ENCODE data around the gene TECPR2.

TECPR2 gene

DNA sequence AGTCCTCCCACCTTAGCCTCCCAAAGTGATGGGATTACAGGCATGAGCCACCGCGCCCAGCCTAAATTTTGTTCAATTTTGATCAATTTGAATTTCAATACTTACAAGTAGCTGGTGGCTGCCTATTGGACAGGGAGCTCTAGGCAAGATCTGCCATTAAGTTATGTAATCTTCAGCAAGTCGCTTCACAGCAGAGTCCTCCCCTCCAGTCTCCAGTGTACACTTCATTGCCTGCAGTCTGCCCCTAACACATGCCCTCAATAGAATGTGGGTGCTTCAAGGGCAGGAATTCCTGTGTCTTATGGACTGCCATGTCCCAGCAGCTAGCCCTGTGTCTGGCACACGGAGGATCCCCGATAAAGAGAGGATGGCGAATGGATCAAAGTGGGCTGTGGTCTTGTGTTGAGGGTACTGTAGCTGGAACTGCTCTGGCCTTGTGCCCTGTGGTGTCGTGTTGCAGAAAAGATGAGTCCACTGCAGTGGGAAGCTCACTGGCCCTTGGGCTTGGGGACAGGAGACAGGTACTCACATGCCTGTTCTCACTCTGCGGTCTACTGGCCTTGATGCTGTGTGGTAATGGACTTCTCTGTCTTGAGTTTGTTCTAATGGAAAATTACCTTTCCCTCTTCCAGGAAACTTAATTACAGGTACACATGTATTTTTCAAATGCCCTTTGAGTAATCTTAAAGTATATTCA, 67.6 kb downstream of the TECPR2 start:
- DNase-seq = no peak

DNA sequence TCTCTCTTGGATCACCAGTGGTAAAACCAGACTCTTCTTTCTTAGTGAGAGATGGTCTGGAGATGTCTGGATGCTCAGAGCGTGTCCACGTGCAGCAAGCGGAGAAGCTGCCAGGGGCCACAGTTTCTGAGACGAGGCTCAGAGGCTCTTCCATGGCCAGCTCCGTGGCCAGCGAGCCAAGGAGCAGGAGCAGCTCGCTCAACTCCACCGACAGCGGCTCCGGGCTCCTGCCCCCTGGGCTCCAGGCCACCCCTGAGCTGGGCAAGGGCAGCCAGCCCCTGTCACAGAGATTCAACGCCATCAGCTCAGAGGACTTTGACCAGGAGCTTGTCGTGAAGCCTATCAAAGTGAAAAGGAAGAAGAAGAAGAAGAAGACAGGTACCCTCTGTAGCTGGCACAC, 69.0 kb downstream of the TECPR2 start:
- no peak for DNase-seq

DNA sequence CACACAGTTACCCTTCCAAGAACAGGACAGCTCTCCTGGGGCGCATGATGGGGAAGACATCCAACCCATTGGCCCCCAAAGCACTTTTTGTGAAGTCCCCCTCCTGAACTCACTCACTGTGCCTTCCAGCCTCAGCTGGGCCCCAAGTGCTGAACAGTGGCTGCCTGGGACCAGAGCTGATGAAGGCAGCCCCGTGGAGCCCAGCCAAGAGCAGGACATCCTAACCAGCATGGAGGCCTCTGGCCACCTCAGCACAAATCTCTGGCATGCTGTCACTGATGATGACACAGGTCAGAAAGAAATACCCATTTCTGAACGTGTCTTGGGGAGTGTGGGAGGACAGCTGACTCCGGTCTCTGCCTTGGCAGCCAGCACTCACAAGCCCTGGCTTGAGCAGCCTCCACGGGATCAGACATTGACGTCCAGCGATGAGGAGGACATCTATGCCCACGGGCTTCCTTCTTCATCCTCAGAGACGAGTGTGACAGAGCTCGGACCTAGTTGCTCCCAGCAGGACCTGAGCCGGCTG, 72.0 kb downstream of the TECPR2 start:
- DNase-seq = no peak

DNA sequence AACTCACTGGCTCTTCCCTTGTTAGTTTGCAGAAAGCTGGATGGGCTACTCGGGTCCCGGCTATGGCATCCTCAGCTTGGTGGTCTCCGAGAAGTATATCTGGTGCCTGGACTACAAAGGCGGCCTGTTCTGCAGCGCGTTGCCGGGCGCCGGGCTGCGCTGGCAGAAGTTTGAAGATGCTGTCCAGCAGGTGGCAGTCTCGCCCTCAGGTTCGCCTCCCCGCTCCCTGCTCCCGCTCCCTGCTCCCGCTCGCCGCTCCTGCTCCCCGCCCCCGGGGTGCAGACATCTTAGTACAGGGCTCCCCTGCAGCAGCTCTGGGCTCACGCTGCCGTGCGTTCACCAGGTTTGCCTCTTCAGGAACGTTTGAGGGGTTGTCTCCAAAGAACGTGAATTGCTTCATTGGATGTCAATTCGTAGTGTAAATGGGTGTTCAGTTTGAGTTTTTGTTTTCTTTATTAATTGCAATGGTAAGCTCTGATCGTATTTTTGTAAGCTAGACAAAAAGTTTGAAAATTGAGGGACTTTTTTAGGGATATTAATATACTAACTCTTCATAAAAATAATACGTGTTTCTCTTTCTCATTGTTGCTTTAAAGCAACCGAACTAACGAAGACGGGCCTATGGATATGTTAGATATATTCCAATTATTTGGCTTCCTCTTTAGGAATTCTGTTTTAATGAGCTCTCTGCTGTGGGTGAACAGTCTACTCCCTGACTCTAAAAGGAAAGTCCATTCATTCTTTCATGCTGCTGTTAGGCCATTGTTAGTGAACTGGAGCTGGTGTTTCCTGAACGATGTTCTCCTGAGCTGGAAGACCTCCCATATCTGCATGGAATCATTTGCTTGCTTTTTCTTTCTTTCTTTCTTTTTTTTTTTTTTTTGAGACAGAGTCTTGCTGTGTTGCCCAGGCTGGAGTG, 75.5 kb downstream of the TECPR2 start:
- peak; percentile 60 for DNase-seq

DNA sequence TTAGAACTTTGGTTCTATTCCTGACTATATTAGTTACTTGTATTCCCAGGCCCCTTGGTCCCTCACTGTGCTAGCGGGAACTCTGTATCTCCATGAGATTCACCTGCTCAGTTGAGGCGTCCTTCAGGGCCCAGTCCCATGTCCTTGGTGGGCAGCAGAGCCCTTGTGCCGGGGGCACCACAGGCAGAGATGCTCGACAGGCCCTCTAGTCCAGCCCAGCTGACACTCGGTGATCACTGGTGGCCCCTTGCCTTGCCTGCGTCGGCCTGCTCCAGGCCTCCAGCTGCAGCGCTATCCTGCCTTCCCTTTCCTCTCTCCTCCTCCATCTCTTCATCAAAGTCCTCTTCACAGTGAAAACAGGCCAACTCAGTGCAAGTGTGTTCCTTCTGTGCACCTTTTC, 76.8 kb downstream of the TECPR2 start:
- DNase-seq = no peak

DNA sequence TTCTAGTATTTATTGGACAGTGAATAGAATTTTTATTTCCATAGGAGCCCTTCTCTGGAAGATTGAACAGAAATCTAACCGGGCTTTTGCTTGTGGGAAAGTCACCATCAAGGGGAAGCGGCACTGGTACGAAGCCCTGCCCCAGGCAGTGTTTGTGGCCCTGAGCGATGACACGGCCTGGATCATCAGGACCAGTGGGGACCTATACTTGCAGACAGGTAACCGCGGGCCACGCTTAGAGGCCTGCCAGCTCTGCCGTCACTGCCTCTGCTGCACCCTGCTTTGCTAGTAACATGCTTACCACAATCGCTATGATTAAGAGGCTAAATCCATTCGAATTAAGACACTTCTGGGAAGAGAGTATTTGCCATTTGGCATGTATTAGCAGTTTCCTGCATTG, 77.7 kb downstream of the TECPR2 start:
- DNase-seq = no peak

DNA sequence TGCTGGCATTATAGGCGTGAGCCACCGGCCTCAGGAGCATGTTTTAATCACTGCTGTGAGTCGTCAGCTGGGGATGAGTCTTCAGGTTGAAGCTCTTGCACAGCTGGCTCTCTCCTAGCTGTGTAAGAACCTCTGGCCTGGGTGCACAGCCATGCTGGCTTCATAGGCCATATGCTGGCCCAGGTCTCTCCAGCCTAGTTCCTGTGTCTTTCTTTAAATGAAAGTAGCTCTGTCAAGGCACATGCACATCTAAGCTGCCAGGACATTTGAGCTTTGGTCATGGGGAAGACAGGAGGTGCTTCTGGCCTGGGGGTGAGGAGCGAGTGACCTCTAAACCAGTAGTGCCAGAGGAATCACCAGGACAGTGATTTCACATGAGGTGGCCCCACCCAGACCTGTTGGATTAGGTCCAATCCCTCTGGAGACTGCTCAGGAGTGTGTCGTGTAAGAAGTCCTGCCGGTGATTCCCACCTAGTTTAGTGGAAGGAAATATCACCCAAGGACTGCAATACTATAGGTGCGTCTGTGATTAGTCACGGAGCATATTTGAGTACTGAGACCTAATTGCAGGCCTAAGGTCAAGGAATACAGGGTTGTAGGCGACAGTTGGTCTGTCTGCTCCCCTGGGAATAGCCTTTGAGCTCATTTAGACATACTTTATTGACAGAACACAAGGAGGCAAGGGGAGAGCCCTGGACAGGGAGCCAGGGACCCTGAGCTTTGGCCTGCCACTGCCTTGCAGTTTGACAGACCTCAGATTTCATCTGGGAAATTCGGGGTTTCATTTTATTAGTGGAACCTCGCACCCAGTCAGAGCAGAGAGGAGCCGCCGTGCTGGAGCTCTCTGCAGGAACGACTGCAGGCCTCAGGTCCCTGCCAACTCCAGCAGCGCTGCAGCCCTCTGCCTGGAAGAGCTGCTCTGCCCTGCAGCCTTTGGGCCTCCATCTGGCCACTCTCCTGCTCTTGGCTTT, 79.8 kb downstream of the TECPR2 start:
- no peak for DNase-seq

DNA sequence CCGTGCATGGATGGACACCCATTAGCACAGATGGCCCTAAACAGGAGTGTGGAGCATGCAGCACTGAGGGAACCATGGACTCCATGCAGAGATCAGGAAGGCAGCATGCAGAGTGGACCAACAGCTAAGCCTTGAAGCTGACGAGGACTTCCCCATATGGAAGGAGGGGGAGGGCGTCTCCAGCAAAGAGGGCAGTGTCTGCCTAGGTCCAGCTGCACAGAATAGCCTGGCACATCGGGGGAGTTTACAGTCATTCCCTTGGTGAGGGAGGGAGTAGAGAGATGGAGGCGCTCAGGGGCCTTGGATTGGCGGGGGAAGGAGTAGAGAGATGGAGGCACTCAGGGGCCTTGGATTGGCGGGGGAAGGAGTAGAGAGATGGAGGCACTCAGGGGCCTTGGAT, 82.3 kb downstream of the TECPR2 start:
- no peak for DNase-seq

DNA sequence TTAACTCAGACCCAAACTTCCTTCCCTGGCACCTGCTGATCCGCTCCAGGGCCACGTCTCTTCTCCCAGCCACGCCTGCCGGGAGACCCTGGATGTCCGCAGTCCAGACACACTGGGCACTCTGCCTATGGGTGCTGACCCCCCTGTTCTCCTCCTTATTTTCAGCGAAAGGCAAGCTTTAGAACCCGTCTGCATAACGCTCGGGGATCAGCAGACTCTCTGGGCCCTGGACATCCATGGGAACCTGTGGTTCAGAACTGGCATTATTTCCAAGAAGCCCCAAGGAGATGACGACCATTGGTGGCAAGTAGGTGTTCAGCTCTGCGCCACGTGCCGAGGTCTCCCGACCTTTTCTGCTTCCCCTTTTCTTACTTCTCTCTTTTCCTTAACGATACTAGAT, 82.9 kb downstream of the TECPR2 start:
- DNase-seq = no peak

DNA sequence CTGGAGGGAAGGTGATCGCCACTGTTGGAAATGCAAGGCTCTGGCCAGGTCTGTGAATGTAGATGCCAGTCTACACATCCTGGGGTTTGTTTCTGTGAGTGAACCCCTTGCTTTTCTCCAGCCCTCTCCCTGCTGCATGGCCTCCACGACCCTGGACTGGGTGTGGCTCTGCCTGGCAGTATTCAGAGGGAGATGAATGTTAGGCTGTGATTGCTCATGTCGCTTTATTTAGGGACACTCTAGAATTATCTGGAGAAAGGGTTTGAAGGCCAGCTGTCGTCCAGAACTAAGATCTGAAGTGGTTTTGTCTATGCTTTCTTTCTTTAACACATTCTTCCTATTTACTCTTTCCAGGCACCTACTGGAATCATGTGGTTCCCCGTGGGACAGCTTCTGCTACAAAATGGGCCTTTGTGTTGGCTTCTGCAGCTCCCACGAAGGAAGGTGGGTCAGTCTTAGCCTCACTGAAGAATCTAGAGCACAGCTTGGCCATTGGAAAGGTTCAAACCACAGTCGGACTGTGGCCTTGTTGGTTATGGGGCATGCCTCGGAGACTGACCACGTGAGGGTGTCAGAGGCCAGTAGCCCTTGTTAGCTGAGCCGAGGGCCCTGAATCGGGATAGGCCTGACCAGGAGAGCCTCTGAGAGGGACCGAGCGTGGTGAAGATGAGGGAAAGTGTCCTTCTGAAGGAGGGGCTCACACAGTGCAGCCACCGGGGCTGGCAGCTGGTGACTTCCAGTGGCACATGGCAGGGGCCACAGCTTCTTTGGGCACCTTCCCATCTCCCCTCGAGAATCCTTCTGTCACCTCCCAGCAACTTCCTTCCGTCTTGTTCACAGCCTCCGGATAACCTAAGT, 87.7 kb downstream of the TECPR2 start:
- no peak for DNase-seq

DNA sequence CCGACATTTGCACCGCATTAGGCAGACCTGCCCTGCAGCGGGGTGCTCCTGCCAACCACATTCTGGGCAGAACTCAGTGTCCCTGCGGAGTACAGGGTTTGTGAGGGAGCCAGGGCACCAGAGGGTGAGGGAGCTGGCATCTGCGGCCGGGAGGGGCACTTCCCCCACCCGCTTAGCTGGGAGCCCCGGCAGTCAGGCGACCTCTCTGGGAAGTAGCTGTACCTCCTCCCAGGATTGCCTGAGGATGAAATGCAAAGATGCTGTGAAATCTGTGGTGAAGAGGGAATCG, 88.3 kb downstream of the TECPR2 start:
- DNase-seq = no peak

DNA sequence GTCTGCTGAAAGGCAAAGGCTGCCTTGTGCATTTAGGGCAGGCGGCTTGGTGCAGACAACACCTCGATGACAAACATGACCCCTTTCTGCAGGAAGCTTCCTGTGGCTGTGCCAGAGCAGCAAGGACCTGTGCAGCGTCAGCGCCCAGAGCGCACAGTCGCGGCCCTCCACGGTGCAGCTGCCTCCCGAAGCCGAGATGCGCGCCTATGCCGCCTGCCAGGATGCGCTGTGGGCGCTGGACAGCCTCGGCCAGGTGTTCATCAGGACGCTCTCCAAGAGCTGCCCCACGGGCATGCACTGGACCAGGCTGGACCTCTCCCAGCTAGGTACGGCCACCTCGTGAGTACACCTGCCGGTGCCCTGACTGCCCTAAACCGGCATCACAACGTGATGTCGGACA, 89.6 kb downstream of the TECPR2 start:
- DNase-seq = no peak

DNA sequence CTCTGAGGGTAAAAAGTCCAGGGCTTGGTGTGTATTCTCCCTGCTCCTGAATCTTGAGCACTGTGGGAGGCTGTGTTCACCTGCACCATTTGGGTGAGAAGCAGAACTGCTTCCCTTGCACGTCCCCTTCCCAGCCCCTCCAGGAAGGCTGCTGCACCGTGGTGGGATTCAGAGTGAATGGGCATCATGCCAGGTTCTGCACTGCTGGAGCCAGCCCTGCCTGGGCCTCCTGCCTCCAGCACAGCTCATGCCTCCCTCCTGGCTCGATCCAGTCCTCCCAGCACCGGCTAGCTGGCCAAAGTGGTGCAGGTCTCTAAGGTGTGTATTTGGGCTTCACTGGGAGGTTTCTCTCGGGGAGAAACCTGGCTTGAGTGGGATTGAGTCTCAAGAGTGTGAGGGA, 92.0 kb downstream of the TECPR2 start:
- no peak for DNase-seq

DNA sequence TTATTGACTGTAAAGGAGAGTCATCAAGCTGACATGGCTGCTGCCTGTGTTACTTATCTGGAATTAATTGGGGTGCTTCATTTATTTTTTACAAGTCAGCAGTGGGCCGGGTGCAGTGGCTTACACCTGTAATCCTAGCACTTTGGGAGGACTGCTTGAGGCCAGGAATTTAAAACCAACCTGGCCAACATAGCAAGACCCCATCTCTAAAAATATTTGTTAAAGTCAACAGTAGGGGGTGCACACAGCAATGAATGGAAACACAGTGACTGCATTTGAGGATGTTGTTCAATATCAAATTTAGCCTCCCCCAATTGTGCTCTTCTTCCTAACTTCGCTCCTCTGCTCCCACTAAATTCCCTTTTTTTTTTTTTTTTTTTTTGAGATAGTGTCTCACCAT, 94.8 kb downstream of the TECPR2 start:
- no peak for DNase-seq

DNA sequence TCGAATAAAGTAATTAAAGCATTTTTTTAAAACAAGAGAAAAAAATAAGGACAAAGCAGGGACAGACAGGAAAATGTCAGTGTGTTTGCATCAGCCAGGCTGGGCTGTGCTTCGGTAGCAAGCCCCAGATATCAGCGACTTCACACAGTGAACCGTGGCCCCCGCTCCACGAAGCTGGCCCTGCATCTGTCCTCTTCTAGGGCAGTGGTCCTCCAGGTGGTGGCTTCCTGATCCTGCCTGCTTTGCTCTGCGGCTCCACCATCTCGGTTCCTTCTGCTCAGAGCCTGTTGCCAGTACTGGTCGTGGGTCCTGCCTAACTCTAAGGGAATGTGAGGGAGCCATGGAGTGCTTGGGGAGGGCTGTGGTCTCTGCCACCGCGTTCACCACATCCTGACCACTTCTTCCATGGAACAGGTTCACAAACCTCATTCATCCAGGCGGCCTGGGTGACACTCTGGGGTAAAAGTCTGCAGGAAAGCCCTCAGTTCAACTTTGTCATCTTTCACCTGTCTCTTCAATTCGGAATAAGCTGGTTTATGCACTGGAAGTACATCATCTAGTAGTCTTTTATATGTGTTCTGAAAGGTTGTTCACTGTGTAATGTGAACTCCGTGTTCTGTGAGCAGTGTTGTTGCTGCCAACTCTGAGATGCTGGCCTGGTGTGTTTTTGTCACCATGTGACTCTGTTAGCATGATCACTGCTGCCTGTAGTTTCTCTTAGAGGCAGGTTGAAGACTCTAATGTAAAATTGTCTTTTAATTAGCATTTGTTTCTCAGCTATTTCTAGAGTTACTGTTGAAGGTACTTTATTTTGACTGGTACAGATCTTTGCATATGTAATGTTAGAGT, 99.0 kb downstream of the TECPR2 start:
- DNase-seq = no peak

DNA sequence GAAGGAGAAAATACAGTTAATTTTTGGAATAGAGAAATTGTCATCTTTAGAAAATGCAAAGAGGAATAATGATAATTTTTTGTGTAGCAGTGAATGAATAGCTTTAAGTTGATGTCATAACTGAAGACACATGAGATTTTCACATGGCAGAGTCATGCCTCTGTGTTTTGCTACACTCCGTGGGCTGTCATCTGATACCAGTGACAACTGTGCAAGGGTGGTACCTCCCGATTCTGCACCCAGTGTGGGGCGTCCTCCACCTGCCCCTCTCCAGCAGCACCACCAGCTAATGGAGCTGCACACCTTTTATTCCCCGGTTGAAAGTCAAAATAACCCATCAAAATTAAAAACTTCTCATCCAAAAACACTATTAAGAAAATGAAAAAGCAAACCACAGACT, 99.7 kb downstream of the TECPR2 start:
- DNase-seq = no peak

DNA sequence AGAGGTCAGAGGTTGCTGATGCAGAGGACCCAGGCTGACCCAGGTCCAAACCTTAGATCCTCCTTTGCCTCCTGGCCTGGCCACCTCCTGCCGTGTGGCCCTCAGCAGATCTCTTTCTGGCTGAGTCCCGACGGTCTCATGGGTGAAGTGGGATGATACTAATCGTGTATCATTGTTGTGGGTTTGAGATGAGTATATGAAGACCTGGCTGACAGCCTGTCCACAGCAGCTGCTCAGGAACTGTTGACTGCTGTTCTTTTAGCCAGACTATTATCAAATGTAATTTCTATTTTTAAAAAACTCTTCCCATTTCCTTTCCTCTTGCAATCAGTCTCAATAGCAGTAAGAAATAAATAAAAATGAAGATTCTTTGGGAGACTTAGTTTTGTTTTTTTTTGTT, 101.3 kb downstream of the TECPR2 start:
- DNase-seq = no peak

DNA sequence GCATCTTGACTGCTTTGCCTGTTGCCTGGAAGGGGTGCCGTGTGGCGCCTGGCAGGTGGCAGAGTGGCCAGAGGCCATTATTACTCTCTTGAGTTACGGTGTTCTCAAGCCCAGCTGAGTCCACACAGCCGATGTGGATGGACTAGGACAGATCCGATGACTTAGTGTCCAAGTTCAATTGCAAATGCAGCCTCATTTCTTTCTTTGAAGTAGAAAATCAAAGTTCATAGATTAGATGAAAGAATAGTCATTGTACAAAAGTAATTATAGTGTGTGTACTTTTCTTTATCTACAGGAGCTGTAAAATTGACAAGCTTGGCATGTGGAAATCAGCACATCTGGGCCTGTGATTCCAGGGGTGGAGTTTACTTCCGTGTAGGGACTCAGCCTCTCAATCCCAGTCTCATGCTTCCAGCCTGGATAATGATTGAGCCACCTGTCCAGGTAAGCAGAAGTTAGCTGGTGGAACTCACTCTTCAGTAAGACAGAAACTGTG, 102.2 kb downstream of the TECPR2 start:
- DNase-seq = no peak

DNA sequence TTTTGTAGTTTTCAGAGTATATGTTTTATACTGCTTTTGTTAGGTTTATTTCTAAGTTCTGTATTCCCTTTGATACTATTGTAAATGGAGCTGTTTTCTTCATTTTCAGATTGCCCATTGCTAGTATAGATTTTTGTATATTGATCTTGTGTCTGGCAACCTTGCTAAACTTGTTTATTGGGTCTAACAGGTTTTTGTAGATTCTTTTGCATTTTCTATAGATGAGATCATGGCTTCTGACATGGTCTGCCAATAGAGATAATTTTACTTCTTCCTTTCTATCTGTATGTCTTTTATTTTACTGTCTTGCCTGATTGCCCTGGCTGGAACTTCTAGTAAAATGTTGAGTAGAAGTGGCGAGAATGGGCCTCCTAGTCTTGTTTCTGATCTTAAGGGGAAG, 106.5 kb downstream of the TECPR2 start:
- no peak for DNase-seq

DNA sequence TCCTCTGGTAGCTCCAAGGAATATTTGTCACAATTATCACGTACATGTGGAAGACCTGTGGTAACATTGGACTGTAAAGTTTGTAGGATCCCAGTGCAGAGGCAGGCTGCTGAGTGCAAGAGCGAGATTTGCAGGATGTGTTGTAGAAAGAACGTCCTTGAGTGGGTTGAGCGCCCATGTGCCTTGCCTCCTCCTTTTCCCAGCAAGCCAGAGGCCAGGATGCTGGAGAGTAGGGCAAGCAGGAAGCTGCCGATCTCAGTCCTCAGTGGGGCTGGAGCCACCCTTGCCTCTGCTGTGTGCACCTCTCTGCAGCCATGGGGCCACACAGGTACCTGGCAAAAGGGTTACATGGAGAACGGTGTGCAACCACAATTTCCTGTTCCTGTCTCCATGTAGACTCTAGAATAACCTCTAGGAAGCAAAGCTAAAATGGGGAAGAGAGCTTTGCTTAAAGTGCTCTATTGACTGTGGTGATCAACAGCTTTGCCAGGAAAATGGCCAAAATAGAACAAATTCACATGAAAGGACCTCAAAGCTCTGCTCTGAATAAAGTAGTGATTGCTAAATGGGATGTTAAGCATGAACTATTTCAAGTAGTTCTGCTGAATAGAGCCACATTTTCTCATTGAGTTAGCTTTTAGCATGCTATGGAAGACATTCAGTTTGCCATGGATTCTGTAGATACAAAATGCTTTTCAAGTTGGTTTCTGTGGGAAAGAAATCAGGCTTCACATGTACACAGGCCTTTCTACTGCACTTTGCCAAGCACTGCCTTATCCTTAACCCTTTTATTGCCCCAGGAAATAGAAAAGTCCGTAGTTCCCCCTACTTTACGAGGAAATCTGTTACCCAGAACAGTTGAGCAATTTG, 109.4 kb downstream of the TECPR2 start:
- DNase-seq = no peak
